ENCODE data around the gene CASQ1.

CASQ1 gene

DNA sequence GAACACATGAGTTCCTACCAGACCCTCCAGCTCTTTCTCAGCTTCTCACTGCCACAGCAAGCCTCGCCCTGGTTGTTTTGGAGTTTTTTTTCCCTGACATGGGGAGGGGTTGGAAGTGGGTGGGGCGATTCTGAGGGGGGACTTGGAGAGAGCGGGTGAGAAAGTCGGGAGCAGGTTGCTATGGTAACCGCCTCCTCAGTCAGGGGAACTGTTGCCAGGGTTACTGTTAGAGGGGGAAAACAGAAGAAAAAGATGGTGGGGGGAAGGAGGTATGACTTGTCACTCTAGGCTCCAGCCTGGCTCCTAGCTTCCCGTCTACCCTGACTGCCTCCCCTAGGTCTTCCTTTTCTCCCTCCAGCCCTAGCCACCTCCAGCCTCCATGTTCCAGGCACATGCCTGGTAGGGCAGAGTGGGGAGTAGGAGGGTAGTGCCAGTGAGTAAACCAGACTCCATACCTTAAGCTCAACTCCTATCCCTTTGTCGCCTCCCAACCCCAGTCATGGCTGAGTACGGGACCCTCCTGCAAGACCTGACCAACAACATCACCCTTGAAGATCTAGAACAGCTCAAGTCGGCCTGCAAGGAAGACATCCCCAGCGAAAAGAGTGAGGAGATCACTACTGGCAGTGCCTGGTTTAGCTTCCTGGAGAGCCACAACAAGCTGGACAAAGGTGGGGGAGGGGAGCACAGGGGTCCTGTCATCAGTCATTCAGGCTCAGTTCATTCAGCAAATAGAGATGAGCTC, 20.8 kb downstream of the CASQ1 start:
- Histone ChIP-seq H4K20me1 (peaks cover 21 to 98% (median 63%) of the 10 kb centered on the region in 11 experiments), H3K36me3 (peaks cover 64 to 92% (median 88%) of the 10 kb centered on the region in 11 experiments)
- no peak for TF ChIP-seq Cebpa-rat (IDR thresholded peaks at IDR 0.05)

DNA sequence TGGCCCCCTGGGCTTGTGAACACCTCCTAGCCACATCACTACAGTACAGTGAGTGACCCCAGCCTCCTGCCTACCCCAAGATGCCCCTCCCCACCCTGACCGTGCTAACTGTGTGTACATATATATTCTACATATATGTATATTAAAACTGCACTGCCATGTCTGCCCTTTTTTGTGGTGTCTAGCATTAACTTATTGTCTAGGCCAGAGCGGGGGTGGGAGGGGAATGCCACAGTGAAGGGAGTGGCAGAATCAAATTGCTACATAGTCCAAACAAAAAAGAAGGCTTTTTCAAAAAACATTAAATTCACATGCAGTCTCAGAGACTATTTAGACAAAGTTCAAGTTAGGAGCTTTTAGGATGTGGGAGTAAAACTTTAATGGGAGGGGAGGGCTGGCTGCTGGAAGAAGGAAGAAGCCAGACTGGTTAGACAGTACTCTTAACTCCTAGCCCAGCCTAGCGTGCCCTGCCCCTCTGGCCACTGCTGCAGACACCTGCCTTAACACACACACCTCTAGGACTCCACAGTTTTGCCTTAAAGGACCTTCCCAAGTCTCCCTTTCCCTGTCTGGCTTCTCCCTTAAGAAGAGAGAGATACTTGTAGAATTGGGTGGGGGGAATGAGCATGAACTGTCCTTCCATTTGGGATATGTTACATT, 24.2 kb downstream of the CASQ1 start:
- Histone ChIP-seq H3K36me3 (peaks cover 95 to 100% (median 98%) of the 10 kb centered on the region in 11 experiments), H3K4me2 (no peak overlapping the region), H3K27ac (no peak overlapping the region), H4K20me1 (peaks cover 5 to 91% (median 36%) of the 10 kb centered on the region in 11 experiments; a peak in 20 of 22 replicates), H3K9ac (peak overlapping the region in 1 of 11 experiments; percentile 8; a peak in 1 of 22 replicates), H3K27me3 (no peaks in the 10 kb centered on the region), H3K4me3 (no peak overlapping the region), H3K4me1 (peaks cover 9 to 20% (median 12%) of the 10 kb centered on the region in 10 experiments; a peak in 19 of 20 replicates), H3K9me3 (replicated peaks in 1 of 11) (no peaks in the 10 kb centered on the region)
- no peak for TF ChIP-seq Cebpa-rat (IDR thresholded peaks at IDR 0.05)

More for the DNA sequence above, 20.8 kb downstream of the CASQ1 start:
- Histone ChIP-seq H3K4me3 (no peak overlapping the region), H3K4me2 (peak overlapping the region in 1 of 11 experiments; percentile 24; a peak in 2 of 22 replicates), H3K9me3 (replicated peaks in 1 of 11) (no peaks in the 10 kb centered on the region), H3K27me3 (no peaks in the 10 kb centered on the region), H3K27ac (no peak overlapping the region), H3K4me1 (peaks cover 30 to 53% (median 46%) of the 10 kb centered on the region in 10 experiments), H3K9ac (no peak overlapping the region)

DNA sequence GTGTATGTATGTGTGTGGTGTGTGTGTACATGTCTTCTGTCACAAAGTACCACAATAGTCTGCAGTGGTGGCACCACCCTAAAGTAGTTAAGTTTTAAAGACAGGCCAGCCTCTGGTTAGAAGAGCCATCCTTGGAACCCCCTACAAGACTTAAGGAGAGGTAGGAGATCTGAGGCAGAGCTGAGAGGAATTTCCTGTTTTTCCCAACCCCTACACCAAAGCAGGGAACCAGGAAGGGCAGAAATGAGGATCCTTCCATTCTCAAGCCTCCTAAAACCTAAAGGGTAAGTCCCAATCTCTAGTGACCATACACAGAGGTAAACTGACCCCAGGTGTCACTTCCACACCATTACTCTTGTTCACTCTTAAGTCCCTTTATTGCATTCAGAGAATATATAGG, 25.9 kb downstream of the CASQ1 start:
- peak overlapping the region in 1 of 11 experiments; percentile 44; a peak in 2 of 22 replicates for H3K9ac ChIP-seq
- H3K27ac ChIP-seq = no peak overlapping the region
- H3K4me1 ChIP-seq = peaks cover 0 to 3% (median 0%) of the 10 kb centered on the region in 10 experiments; a peak in 2 of 20 replicates

DNA sequence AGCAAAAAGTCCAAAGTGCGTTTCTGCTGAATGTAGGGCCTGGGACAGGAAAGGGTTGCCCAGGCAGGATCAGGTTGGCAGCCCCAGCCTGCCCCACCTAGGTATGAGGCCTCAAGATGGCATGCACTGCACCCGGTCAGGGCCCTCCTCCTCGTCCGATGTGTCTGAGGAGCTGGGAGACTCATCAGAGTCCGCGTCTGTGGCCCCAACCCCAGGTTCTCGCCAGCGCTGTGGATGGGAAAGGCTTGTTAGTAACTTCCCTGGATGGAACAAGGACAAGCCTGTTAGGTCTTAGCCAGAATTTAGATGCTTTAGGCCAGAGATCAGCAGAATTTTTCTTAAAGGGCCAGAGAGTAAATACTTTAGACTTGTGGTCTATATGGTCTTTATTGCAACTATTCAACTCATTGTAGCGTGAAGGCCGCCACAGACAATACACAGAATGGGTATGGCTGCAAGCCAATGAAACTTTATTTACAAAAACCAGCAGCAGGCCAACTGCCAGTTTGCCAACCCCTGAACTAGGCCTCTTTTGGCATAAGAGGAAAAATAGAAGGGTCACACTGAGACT, 27.2 kb downstream of the CASQ1 start:
- H3K36me3 ChIP-seq = peaks cover 93 to 100% (median 99%) of the 10 kb centered on the region in 11 experiments

More for the DNA sequence above, 25.9 kb downstream of the CASQ1 start:
- Histone ChIP-seq H3K36me3 (peaks cover 94 to 100% (median 99%) of the 10 kb centered on the region in 11 experiments), H4K20me1 (peaks cover 0 to 91% (median 29%) of the 10 kb centered on the region in 11 experiments; a peak in 15 of 22 replicates), H3K9me3 (replicated peaks in 1 of 11) (no peaks in the 10 kb centered on the region), H3K4me2 (no peak overlapping the region), H3K4me3 (no peak overlapping the region), H3K27me3 (no peaks in the 10 kb centered on the region)
- TF ChIP-seq Cebpa-rat (IDR thresholded peaks at IDR 0.05) = no peak

DNA sequence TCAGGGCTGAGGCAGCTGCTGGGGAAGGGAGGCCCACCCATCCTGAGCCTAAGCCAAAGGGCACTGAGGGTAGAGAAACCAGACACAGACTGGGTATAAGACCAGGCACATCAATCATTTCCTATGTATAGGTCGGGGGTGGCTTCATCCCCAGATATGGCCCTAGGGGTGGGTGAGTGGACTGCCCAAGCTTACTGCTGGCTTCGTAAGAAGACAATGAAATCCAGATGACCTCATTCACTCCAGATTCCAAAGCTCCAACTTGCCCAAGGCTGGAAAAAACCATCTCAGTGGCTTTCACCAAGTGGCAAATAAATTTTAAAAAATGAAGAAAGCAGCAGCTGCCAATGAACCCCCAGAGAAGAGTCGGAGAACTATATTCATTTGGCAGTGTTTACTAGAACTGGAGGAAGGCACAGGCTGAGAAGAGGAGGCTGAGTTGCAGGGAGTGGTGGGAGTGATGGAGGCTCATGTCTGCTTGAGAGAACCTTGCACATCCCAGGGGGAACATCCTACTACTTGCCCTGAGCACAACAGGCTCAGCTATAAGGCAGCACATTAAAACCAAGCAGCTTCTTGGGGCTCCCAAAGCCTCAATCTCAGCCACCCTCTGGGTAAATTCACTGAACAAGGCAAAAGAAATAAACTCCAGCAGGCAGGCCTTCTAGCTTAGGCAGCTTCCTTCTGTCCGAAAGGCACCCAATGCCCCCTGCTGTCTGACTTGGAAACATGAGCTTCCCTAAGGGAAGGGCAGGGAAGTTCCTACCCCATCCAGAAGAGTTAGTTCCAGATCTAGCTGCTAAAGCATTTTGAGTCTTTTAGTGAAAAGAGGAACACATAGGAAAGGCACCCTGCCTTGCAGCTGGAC, 28.9 kb downstream of the CASQ1 start:
- Histone ChIP-seq H3K27ac (no peak overlapping the region), H4K20me1 (peaks cover 0 to 65% (median 20%) of the 10 kb centered on the region in 11 experiments; a peak in 11 of 22 replicates), H3K4me1 (no peaks in the 10 kb centered on the region), H3K4me3 (no peak overlapping the region), H3K36me3 (peaks cover 95 to 100% (median 100%) of the 10 kb centered on the region in 11 experiments), H3K9ac (peak overlapping the region in 1 of 11 experiments; percentile 14; a peak in 1 of 22 replicates), H3K4me2 (no peak overlapping the region), H3K27me3 (no peaks in the 10 kb centered on the region), H3K9me3 (replicated peaks in 1 of 11) (no peaks in the 10 kb centered on the region)
- TF ChIP-seq Cebpa-rat (IDR thresholded peaks at IDR 0.05) = no peak

More for the DNA sequence above, 27.2 kb downstream of the CASQ1 start:
- TF ChIP-seq Cebpa-rat (IDR thresholded peaks at IDR 0.05) = no peak
- Histone ChIP-seq H3K27me3 (no peaks in the 10 kb centered on the region), H3K9me3 (replicated peaks in 1 of 11) (no peaks in the 10 kb centered on the region), H3K4me3 (no peak overlapping the region), H3K4me2 (no peak overlapping the region), H3K9ac (no peak overlapping the region), H4K20me1 (peaks cover 0 to 81% (median 22%) of the 10 kb centered on the region in 11 experiments; a peak in 12 of 22 replicates), H3K27ac (no peak overlapping the region), H3K4me1 (no peaks in the 10 kb centered on the region)

DNA sequence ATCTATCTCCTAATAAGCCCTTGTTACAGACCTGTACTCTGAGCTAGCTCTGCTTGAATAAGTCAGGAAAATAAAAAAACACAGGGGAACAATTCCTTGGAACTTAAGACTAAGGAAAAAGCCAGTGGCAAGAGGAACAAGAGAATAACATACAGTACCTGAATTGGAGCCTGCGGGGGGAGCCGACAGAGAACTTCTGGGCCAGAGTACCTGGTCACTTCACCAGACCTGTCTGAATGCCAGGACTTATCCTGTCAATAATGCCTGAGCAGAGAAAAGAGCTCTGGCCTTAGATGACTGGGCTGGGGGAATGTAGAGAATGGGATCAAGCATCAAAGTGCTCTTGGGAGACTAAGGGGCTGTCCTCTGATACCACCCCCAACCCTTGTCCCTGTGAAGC, 29.9 kb downstream of the CASQ1 start:
- H3K9me3 ChIP-seq (replicated peaks in 1 of 11) = no peaks in the 10 kb centered on the region
- H4K20me1 ChIP-seq = peaks cover 0 to 60% (median 13%) of the 10 kb centered on the region in 11 experiments; a peak in 9 of 22 replicates
- no peak overlapping the region for H3K27ac ChIP-seq
- H3K36me3 ChIP-seq = peaks cover 95 to 100% (median 100%) of the 10 kb centered on the region in 11 experiments
- H3K4me2 ChIP-seq = no peak overlapping the region
- no peaks in the 10 kb centered on the region for H3K4me1 ChIP-seq
- H3K4me3 ChIP-seq = no peak overlapping the region
- H3K9ac ChIP-seq = 0 out of 22 replicates have a peak overlapping the region, but pooled peaks of 1 of the 11 experiments have one; percentile 13
- no peak for TF ChIP-seq Cebpa-rat (IDR thresholded peaks at IDR 0.05)
- H3K27me3 ChIP-seq = no peaks in the 10 kb centered on the region

DNA sequence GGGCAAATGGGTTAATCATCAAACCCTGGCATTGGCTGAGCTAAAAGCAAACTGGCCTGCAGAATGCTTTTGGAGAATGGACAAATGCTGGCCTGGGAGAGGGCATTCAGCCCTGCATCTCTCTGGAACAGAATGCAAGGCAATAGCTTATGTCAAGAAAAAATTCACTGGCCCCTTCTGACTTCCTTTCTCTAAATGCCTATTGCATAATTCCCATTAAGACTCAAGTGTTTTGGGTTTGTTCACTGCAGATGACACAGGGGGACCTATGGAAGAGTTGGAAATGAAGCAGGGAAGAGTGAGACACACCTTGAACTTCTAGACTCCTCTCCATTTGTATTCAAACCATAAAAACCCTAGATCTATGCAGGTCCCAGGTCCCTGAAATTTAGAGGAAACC, 30.7 kb downstream of the CASQ1 start:
- no peak overlapping the region for H3K27ac ChIP-seq
- no peak for TF ChIP-seq Cebpa-rat (IDR thresholded peaks at IDR 0.05)
- no peak overlapping the region for H3K4me3 ChIP-seq
- H3K4me2 ChIP-seq = no peak overlapping the region
- H3K36me3 ChIP-seq = peaks cover 95 to 100% (median 100%) of the 10 kb centered on the region in 11 experiments
- peaks cover 0 to 57% (median 13%) of the 10 kb centered on the region in 11 experiments; a peak in 9 of 22 replicates for H4K20me1 ChIP-seq
- H3K9me3 ChIP-seq (replicated peaks in 1 of 11) = no peaks in the 10 kb centered on the region
- H3K27me3 ChIP-seq = no peaks in the 10 kb centered on the region
- H3K9ac ChIP-seq = peak overlapping the region in 1 of 11 experiments; percentile 32; a peak in 2 of 22 replicates
- peaks cover 0 to 4% (median 0%) of the 10 kb centered on the region in 10 experiments; a peak in 1 of 20 replicates for H3K4me1 ChIP-seq

DNA sequence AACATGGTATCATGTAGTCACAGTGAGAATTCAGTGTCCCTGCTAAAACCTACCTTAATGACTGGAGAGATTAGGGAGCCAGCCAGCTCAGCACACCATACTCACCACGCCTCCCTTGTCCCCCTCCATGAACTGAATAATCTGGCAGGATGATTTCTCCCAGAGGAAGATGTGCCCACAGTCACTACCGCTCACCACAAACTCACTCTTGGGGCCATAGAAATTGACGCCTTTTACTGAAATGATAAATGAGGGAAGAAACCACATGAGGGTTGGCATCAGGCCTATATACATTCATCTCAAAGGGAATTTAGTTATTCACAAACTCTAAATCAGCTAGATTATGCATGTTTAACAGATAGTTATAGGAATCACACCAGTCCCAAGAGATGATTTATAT, 32.2 kb downstream of the CASQ1 start:
- peaks cover 0 to 18% (median 0%) of the 10 kb centered on the region in 10 experiments; a peak in 2 of 20 replicates for H3K4me1 ChIP-seq
- H3K9me3 ChIP-seq (replicated peaks in 1 of 11) = no peaks in the 10 kb centered on the region
- H3K27ac ChIP-seq = no peak overlapping the region
- peaks cover 94 to 100% (median 100%) of the 10 kb centered on the region in 11 experiments for H3K36me3 ChIP-seq
- H3K4me2 ChIP-seq = no peak overlapping the region
- no peak overlapping the region for H3K4me3 ChIP-seq
- no peak for TF ChIP-seq Cebpa-rat (IDR thresholded peaks at IDR 0.05)
- H3K27me3 ChIP-seq = no peaks in the 10 kb centered on the region
- H3K9ac ChIP-seq = peak overlapping the region in 1 of 11 experiments; percentile 8; a peak in 1 of 22 replicates
- peaks cover 0 to 48% (median 18%) of the 10 kb centered on the region in 11 experiments; a peak in 10 of 22 replicates for H4K20me1 ChIP-seq
